ENCODE data around the gene SENP1. TPM values are rescaled to one million over a fixed set of nuclear protein-coding genes. Genes with fewer than 3 reads are reported as not detected.
A peak's percentile ranks its signal among the peaks of the same experiment; 100 is the strongest.

SENP1 gene
- total and polyA plus RNA-seq, 2 experiments from 2014 or later: 16.7 to 20.4 TPM

DNA sequence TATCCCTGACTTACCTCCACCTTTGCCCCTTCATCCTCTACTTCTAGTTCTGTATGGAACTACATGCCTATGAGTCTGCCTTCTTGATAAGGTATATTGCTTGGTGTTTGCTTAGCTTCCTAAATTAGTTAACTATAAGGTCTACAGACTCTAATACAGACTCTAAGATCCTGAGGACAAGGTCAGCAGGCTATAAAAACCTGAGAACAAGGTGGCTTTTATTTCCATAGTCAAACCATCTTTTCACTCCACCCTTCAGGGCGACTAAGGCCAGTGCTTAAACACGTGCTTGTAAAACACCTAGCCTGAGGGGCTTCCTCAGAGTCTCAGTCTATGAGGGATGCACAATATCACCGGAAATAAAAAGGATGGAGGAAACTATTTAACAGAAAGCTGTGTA, 65.5 kb downstream of the SENP1 start:
- H3K9me3 ChIP-seq (ENCODE audit: low read depth): no peaks in the 10 kb centered on the region
- H3K4me3 ChIP-seq: no peak overlapping the region
- TF ChIP-seq, protein P1, sequence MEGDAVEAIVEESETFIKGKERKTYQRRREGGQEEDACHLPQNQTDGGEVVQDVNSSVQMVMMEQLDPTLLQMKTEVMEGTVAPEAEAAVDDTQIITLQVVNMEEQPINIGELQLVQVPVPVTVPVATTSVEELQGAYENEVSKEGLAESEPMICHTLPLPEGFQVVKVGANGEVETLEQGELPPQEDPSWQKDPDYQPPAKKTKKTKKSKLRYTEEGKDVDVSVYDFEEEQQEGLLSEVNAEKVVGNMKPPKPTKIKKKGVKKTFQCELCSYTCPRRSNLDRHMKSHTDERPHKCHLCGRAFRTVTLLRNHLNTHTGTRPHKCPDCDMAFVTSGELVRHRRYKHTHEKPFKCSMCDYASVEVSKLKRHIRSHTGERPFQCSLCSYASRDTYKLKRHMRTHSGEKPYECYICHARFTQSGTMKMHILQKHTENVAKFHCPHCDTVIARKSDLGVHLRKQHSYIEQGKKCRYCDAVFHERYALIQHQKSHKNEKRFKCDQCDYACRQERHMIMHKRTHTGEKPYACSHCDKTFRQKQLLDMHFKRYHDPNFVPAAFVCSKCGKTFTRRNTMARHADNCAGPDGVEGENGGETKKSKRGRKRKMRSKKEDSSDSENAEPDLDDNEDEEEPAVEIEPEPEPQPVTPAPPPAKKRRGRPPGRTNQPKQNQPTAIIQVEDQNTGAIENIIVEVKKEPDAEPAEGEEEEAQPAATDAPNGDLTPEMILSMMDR (IDR thresholded peaks at IDR 0.05; ENCODE audit: low read depth, low read length): no peak
- H3K36me3 ChIP-seq: peaks cover 9% of the 10 kb centered on the region
- H3K27ac ChIP-seq: no peak overlapping the region
- DNase-seq (ENCODE audit: low read depth in 1 of 2, low spot score in 1 of 2): no peak
- H3K27me3 ChIP-seq: no peaks in the 10 kb centered on the region
- peaks cover 23% of the 10 kb centered on the region for H3K4me1 ChIP-seq (ENCODE audit: low read depth)

DNA sequence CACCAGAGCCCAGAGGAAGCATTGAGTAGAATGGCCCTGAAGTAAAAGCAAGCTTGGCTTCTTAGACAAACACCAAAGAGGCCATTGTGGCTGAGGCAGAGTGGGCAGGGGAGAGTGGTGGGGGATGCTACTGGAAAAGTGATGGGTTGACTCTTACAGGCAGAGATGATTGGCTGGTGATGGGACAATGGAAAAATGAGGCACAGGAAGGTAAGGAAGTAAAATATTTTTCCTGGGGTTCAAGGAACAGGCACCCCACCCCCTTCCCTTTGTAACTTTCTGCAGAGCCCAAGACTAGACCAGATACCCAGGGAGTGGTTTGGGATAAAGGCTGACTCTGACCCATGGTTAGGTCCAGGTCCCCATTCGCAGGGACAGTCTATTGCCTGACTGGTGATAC, 66.7 kb downstream of the SENP1 start:
- peaks cover 23% of the 10 kb centered on the region for H3K4me1 ChIP-seq (ENCODE audit: low read depth)
- no peaks in the 10 kb centered on the region for H3K9me3 ChIP-seq (ENCODE audit: low read depth)
- no peak overlapping the region for H3K4me3 ChIP-seq
- TF ChIP-seq, protein P1 (IDR thresholded peaks at IDR 0.05; ENCODE audit: low read depth, low read length): no peak
- no peaks in the 10 kb centered on the region for H3K36me3 ChIP-seq
- H3K27me3 ChIP-seq: no peaks in the 10 kb centered on the region
- no peak overlapping the region for H3K27ac ChIP-seq
- no peak for DNase-seq (ENCODE audit: low read depth in 1 of 2, low spot score in 1 of 2)

DNA sequence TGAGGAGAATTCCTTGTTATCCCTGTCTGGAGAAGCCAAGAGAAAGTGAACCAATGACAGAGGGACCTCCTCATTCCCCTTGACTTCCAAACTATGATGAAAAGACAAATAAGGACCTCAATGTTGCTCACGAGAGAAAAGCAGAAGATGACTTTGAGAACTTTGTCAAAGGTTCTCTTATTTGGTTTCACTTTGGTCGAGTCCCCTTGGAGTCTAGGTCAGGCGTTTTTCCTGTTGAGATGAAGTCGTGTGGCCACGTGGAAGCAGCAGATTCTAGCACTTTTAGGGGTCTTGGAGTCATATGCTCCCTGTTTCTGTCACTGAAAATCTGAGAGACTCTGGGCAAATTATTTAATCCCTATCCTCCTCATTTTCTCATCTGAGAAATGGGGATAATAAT, 67.8 kb downstream of the SENP1 start:
- Histone ChIP-seq H3K4me3 (no peak overlapping the region), H3K4me1 (ENCODE audit: low read depth) (peaks cover 23% of the 10 kb centered on the region), H3K27ac (peak overlapping the region; percentile 98), H3K9me3 (ENCODE audit: low read depth) (no peaks in the 10 kb centered on the region), H3K27me3 (no peaks in the 10 kb centered on the region), H3K36me3 (no peaks in the 10 kb centered on the region)
- DNase-seq (ENCODE audit: low read depth in 1 of 2, low spot score in 1 of 2): no peak
- TF ChIP-seq, protein P1 (IDR thresholded peaks at IDR 0.05; ENCODE audit: low read depth, low read length): no peak

DNA sequence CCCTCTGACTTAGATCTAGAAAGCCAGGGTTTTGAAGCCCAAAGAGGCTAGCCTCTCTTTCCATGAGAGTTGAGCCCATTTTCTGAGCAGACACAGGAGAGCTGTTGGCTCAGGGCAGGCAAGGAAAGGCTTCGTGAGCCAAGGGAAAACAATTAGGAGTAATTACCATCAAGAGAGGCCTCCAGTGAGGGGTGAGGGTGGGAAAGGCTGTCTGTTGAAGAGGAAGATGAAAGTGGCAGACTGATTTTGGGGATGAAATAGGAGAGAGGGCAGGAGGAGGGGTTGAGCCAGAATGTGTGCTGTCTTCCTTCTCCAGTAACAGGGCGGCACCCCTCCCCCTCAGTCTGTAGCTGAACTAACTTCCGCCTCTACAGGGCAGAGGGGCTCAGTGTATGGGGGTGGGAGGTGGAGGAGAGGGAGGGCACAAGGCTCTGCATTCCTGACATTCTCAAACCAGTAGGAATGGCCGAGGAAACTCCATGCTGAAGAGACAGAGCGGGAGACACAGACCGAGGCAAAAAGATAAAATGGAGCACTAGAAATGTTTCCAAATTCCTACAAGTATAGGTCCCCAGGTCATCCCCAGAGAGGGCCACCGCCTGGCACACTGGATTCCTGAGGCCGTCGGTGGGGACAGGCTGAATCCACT, 68.5 kb downstream of the SENP1 start:
- H3K27ac ChIP-seq: peak overlapping the region; percentile 98
- peak; percentile 78 to 91 for DNase-seq (ENCODE audit: low read depth in 1 of 2, low spot score in 1 of 2)
- H3K4me3 ChIP-seq: no peak overlapping the region
- H3K36me3 ChIP-seq: no peaks in the 10 kb centered on the region
- H3K9me3 ChIP-seq (ENCODE audit: low read depth): no peaks in the 10 kb centered on the region
- TF ChIP-seq, protein P1 (IDR thresholded peaks at IDR 0.05; ENCODE audit: low read depth, low read length): no peak
- no peaks in the 10 kb centered on the region for H3K27me3 ChIP-seq
- H3K4me1 ChIP-seq (ENCODE audit: low read depth): peaks cover 23% of the 10 kb centered on the region

DNA sequence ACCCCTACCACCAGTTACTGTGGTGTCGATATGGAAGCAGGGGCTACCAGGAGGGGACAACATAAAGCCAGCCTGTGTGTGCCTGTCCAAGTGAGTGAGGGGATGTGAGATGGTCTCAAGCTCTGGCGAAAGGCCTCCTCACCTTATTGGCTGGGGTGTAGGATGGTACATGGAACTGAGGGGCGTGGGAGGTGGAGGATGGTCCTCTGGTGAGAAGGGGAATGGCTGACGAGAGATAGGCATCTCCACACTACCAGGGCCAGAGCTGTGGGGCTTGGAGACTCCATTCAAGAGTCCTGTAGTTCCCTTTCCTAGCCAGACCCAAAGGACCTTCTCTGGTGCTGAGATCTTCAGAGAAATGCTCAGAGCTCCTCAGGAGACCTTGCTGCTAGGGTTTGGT, 69.1 kb downstream of the SENP1 start:
- Histone ChIP-seq H3K9me3 (ENCODE audit: low read depth) (no peaks in the 10 kb centered on the region), H3K4me3 (no peak overlapping the region), H3K4me1 (ENCODE audit: low read depth) (peaks cover 23% of the 10 kb centered on the region), H3K27ac (peak overlapping the region; percentile 98), H3K27me3 (no peaks in the 10 kb centered on the region), H3K36me3 (no peaks in the 10 kb centered on the region)
- TF ChIP-seq, protein P1 (IDR thresholded peaks at IDR 0.05; ENCODE audit: low read depth, low read length): no peak
- DNase-seq (ENCODE audit: low read depth in 1 of 2, low spot score in 1 of 2): no peak

Data from cardiac muscle cell (in vitro differentiated cells and primary cell).